SHP77 treated with DMSO at 0.1 percent for 48 hours (cell line): ENCODE measurements around the gene MYH9.
"Not testable (repeated sequence)": the region's sequence is repeated elsewhere in the genome, so short reads cannot be mapped to it uniquely, and the experiment has no call there.

Experiments used
- DNase-seq: peaks from one replicate; lab custom pipeline; 2025; lab: John Stamatoyannopoulos, UW

MYH9 gene

DNA sequence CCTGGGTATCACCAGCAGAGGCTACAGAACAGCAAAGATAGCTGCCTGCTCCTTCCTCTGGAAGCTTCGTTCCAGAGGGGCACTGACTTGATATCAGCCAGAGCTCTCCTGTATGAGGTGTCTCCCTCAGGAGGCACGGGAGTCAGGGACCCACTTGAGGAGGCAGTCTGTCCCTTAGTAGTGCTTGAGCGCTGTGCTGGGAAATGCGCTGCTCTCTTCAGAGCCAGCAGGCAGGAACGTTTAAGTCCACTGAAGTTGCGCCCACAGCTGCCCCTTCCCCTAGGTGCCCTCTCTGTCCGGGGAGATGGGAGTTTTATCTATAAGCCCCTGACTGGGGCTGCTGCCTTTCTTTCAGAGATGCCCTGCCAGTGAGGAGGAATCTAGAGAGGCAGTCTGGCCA lies 116.5 kb downstream of the MYH9 start:
- DNase-seq: not testable (repeated sequence)

DNA sequence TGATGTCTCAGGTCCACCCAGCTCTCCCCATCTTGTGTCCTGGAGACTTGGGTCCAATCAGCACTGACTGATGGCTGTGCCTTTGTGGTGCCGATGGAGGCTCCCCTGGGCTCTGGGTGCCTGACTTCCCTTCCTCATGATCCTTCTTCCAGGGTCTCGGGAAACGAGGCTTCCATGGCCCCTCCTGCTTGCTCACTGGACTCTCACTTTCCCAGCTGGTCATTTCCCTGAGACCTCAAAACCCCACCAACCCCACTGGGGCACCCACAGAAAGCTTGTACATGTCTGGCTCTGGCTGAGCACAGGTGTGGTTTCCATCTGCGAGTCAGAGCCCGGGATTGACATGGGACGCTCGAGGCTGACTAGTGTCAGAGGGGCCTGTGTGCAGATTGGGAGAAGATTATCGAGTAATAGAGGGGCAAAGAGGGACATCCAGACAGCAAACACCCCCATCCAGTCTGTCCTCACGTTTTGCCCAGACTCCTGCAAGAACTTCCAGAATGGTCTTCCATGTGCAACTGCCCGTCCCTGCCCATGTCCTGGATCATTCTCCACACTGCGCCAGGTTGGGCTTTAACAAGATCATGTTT lies 119.8 kb downstream of the MYH9 start:
- DNase-seq: no peak

DNA sequence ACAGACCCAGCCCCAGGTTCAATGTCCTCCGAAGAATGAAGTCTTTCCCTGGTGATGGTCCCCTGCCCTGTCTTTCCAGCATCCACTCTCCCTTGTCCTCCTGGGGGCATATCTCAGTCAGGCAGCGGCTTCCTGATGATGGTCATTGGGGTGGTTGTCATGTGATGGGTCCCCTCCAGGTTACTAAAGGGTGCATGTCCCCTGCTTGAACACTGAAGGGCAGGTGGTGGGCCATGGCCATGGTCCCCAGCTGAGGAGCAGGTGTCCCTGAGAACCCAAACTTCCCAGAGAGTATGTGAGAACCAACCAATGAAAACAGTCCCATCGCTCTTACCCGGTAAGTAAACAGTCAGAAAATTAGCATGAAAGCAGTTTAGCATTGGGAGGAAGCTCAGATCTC lies 120.7 kb downstream of the MYH9 start:
- no peak for DNase-seq

DNA sequence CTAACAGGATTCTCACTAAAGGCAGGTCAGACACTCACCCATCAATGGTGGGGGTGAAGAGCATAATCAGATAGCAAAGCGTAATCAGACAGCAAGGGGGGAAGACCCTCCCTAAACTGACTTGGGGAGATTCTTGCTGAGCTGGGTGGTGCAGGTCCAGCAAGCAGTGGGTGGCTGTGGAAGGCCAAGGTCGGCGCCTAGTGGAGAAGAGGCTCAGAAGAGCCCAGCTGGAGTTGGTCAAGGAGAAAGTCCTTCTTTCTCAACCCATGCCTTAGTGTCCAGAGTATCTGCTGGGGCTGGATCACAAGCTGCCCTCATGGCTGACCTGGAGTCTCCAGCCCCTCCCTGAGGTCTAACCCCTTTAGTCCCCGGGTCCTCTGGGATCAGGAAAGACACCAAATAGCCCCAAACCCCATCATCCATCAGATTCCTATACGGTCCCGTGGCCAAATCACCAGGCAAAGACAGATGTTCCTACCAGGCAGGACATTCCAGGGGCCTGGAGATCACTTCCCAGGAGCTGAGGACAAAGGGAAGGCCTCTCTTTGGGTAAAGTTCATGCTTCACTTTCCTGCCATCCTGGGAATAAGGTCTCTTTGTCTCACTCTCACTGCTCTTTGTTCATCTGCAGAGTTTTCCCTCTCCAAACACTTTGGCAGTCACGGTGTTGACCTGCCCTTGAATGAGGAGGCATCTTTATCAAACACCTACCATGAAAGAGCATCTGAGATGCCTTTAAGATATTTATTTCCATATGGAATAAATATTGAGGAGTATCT lies 123.7 kb downstream of the MYH9 start:
- not testable (repeated sequence) for DNase-seq

DNA sequence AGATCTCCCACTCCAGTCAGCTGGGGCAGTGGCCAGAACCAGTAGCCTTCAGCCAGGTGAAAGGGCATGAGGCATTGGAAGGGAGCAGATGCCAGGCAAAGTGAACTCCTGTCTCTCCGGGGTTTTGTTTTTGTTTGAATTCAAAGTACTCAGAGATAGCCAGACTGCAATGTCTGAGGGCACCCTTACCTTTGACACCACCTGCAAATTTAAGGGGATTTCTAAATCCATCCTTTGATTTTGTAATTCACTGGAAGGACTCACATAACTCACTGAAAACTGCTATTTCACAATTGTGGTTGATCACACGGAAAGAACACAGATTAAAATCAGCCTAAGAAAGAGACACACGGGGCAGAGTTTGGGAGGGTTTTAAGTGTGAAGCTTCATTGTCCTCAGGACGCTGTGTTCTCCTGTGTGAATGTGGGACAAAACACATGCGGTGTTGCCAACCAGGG lies 124.5 kb downstream of the MYH9 start:
- DNase-seq: not testable (repeated sequence)

DNA sequence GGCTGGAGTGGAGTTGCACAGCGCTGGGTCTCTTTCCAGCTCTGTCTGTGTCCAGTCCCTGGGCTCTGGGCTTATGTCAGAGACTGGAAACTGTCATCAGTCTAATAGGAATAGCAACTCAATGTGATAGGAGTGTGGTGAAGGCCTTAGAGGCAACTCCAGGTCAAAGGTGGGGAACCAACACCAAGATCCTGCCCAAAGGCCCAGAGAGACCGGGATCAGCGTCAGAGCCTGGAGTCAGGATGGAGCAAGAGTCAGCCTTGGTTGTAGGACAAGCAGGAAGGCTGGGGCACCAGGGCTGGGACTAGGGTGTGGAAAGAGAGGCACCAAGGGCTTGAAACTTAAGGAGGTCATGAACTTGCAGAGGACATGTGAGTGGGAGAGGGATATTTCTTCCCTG lies 125.5 kb downstream of the MYH9 start:
- DNase-seq: not testable (repeated sequence)

DNA sequence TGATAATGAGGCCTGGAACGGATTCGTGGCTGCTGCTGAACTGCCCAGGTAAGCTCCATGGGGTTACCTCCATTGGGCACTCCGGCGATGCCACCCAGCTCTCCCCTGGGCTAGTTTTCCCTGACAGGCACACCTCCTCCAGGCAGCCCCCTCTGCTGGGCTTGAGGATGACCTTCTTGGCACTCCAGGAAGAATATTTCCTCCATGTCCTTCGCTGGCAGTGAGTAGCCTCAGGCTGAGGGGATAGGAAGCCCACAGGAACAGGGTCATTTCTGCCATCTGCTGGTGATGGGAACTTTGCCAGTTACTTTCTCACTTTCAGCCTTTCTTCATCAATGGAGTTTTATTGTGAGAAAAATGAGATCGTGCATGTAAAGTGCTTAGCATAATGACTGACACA lies 126.1 kb downstream of the MYH9 start:
- DNase-seq: not testable (repeated sequence)

DNA sequence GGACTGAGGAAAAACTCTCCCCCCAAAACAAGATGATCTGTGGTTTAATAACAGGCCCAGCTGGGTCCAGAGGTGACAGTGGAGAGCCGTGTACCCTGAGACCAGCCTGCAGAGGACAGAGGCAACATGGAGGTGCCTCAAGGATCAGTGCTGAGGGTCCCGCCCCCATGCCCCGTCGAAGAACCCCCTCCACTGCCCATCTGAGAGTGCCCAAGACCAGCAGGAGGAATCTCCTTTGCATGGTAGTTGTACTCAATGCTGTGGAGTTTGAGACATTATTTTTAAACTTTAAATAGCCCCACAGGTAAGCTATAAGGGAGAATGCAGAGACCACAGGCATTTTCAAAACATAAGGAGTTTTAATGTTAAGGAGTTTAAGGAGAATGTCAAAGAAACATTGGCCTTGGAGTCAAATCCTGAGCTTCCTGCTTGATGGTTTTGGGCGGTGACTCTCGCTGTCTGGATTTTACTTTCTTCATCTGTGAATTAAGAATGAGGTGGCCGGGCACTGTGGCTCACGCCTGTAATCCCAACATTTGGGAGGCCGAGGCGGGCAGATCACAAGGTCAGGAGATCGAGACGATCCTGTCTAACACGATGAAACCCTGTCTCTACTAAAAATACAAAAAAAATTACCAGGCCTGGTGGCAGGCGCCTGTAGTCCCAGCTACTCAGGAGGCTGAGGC lies 128.0 kb downstream of the MYH9 start:
- no peak for DNase-seq

DNA sequence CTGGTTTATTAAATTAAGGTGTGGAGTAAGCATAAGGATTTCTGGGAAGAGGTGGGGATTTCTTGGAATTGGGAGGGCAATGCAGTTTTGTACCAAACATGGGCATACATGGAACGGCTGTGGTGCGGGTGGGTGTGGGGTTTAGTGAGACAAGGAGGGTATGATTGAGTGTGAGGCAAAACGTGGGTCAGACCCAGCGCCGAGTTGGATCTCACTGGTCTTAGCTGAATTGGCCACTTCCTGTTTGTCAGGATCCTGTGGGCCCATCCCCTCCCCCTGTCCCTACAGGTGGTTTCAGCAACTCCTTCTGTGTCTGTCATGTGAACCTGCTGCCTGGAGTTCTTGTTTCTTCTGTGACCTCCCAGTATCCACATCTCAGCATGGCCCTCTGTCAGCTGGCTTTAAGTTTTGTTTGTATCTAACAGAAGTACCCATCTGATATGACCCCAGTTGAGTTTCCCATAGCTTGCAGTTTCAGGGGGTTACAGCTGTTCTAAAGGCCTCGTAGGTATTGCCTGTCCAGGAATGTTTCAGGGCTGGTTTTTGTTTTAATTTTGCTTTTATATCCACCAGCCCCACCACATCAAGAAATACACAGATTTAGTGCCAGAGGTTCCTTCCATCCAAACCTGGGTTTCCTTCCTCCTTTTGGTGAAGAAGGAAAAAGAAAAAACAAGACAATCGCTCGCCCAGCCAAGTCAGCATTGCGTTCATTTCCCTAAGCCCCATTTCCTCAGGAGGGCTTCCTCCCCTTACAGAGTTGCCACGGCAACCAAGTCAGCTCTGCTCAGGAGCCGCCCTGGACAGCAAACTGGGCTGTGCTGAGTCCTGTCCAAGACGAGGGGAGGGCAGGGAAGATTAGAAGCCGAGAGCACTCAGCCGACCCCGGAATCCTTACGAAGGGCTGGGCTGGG lies 128.8 kb downstream of the MYH9 start:
- DNase-seq: no peak

DNA sequence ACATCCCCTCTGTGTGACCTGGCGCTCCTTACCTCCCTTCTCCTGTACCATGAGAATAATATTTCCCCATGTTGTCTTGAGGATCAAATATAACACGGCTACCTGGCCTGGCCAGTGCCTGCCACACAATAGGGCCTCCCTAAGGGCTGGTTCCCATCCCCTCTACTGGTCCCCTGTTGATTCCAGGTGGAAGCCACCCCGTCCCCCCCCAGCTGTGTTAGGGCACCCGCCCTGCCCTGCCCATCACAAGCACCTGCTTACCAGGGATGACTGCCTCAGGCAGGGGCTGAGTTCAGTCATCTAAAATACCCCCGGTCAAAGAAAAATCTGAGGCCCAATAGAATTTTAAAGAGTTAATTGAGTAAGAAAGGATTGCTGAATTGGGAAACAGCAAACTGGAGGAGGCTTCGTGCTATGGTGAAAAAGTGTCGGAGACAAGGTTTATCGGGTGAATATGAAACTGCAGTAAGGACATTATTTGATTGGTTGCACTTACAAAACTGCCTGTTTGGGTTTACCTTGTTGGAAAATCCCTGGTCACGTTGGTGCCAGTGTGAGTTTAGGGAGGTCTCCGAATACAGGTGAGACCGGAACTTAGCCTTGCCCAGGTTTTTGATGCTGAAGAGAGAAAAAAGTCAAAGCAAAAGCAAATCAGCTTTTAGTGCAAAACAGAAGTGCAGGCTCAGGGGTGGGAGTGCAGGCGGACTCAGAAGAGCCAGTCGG lies 129.7 kb downstream of the MYH9 start:
- DNase-seq: no peak

DNA sequence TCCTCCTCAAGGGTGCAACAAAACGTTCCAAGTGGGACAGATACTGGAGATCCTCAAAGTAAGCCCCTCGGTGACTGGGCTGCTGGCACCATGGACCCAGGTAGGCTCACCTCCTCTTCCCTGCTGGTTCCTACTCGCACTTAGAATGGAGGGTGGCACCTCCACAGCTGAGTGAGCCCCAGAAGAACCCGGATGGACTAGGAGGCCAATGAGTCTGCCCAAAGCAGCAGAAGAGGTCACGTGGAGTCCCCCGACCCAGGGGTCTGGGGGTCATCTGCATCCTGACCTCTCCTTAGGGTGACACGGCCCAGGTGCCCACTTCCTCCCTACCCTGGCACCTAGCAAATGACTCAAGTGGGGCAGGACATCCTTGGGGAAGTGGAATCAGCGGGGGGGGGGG lies 130.5 kb downstream of the MYH9 start:
- DNase-seq: no peak

DNA sequence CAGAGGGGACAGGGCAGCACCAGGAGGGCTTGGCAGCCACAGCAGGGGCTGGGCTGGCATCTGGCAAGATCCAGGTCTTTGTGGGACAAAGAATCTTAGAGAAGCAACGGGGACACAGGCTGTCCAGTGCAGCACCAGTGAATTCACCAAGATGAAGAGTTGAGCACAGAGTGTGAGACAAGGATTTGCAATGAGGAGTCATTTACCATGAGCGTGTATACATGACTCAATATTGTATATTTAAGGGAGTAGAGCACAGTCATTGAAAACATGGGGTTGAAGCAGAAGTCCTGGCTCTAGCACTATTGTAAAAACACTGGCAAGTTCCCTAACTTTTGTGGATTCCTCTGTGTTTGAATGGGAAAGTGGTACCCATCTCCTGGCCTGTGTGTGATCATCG lies 131.3 kb downstream of the MYH9 start:
- no peak for DNase-seq

DNA sequence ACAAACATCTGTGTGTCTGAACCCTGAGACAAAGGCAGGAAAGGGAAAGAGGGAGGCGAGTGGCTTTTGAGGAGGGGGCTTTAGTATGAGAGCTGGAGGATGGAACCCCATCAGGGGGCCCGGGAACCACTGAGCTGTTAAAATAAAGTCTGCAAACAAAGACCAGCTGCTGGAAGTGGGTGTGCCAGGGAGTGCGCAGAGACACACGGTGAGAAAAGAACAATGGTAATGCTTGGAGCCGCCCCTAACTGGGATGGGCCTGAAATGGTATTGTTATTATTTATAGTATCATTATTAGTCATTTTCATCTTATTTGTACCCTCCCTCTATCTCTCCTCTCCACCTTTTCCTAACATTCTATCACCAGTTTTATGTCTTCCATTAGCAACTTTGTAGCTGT lies 132.2 kb downstream of the MYH9 start:
- not testable (repeated sequence) for DNase-seq

DNA sequence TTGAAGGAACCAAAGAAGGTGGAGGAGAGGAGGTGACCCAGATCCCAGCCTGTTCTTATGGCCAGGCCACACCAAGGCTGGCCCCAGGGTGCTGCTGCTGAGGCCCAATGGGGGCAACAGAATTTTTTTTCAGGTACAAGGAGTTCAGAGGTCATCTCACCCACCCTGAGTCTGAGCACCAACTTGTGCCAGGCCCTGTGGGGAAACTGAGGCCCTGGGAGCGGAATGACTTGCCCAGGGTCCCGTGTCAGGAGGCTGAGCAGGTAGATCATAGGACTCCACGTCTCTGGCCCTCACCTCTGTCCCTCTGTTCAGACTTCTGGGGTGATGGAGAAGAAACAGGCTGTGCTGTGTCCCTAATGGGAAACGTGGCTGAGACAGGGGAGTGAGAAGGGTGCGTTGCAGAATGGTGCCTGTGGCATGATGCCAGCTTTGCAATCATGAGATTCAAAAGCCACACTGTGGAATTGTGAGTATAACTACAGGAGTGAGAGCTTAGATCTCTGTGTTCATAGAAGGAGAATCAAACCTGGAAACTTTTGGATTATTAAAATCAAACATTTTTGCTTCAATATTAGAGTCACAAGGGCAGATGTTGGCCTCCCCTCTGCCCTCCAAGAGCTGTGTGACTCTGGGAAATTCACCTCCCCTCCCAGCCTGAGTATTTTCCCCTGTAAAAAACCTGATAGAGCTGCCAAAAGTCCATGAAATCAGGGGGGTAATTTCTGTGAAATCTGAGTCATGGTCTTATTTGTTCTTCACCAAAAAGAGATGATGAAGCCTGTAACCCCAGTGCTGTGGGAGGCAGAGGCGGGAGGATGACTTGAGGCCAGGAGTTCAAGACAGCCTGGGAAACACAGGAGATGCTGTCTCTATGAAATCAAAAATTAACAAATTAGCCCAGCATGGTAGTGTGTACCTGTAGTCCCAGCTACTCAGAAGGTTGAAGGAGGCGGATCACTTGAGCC lies 134.0 kb downstream of the MYH9 start:
- DNase-seq: no peak

DNA sequence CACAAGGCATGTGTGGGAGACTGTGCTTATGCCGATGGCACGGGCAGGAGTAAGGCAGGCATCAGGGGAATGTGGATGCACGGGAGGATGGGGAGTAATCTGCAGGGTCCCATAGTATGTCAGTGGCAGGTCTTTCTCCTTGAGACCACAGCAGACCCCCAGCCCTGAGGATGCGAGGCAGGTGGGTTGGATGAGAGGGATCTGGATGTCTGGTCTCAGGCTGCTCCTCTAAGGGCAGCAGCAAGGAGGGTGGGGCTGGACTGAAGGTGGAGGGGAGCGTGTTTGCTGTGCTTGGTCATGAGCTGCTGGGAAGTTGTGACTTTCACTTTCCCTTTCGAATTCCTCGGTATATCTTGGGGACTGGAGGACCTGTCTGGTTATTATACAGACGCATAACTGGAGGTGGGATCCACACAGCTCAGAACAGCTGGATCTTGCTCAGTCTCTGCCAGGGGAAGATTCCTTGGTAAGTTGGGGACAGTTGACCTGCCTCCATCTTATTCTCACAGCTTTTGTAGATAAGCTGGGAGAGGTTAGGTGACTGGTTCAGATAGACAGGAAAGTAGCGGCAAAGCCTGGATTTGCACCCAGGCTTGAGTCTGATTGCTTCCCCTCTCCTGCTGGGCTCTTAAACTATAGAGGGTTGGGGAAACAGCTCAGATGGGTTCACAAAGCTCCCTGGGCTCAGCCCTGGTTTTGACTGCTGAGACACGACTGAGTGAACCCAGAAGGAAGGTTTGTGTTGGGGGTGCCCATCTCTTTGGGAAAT lies 134.8 kb downstream of the MYH9 start, which contains the start of gene APOL1:
APOL1 (plus strand) TSS at position 380 of the 769 bp plus-strand sequence. CDS start 1,823 bp downstream, outside the sequence.
- no peak for DNase-seq

DNA sequence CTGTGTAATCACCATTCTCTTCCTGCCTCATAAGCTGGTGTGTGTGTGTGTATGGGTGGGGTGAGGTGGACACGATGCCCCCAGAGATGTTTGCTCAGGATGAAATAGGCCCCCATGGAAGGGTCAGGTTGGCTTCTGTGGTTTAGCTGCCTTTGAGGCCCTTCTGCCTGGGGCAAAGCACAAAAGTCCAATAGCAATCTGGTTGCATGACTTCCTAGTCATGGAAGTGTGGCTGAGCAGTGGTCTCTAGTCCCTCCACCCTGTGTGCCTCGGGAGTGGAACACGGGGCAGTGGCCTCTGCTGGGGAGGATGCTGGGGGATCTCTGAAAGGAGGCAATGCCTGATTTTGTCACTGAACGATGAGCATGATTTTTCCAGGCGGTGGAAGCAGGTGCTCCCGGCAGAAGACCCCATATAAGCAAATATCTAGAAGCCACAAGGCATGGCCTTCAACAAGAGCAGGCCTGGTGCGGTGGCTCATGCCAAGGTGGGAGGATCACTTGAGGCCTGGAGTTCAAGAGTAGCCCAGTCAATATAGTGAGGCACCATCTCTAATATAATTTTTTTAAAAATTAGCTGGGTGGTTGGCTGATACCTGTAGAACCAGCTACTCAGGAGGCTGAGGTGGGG lies 135.7 kb downstream of the MYH9 start:
- not testable (repeated sequence) for DNase-seq

DNA sequence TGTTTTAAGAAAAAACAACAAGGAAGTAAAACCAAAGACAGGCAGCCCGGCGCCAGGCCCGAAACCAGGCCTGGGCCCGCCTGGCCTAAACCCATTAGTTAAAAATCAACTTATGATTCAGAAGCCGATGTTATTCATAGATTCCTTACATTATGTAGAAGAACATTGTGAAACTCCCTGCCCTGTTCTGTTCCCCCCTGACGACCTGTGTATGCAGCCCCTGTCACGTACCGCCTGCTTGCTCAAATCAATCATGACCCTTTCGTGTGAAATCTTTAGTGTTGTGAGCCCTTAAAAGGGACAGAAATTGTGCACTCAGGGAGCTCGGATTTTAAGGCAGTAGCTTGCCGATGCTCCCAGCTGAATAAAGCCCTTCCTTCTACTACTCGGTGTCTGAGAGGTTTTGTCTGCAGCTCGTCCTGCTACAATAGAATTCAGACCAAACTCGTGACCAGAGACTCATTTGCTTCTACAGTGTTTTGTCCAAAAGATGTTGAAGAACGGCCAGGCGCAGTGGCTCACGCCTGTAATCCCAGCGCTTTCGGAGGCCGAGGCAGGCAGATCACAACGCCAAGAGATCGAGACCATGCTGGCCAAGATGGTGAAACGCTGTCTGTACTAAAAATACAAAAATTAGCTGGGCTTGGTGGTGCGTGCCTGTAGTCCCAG lies 137.3 kb downstream of the MYH9 start:
- not testable (repeated sequence) for DNase-seq

DNA sequence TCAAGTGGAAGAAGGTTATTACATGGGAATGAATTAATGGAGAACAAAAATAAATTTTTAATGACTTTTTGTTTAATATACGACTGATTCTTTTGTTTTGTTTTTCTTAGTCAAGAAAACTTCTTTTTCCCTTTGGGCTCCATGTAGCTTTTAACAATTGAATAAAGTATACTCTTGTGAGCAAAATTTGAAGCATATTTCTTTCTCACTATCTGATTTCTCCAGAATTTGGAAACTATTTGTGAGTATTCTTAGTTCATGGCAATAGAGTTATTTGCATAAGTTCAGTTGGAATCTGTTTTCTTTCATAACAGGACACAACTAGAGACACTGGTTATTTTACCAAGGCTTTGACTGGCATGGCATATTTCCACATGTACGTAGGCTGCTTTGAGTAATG lies 138.6 kb downstream of the MYH9 start:
- DNase-seq: no peak
